Endometrium (tissue), 2 donors: ENCODE results near the gene STAT1.
A peak's percentile ranks its signal among the peaks of the same experiment; 100 is the strongest.

Experiments
- FAIRE-seq: peaks from 2 replicates; lab custom pipeline; 2012; peaks lifted over from hg19 to GRCh38; lab: Jason Lieb, UNC
- donor health status: control.
- donor health status: control.

Gene STAT1

DNA sequence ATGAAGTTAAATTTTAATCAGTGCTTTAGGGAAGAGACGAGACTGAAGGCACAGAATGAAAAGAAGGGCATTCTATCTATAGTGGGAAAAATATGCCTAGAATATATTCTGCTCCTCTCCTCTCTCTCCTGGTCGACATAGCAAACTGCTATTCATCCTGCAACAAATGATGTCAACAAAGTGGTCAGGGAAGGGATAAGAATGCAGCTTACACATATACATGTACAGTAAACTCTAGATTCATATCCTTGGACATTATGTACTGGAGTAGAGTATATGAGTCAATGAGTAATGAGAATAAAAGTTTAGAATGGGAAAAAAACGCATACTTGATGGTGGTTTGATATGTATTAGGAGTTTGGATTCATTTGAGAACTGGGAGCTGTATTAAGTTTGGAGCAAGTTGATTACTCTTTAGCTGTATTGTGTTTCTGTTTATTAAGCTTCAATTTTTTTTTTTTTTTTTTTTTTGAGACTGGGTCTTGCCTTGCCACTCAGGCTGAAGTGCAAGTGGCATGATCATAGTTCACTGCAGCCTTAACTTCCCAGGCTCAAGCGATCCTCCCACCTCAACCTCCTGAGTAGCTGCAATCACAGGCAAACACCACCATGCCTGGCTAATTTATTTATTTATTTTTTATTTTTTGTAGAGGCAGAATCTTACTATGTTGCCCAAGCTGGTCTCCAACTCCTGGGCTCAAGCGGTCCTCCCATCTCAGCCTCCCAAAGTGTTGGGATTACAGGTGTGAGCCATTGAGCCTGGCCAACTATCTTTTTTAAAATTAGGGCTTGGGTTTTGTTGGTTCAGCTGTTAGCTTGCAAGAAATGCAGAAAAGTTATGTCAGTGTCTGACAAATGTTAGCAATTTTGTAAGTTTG, 53.8 kb downstream of the STAT1 start:
- no peak for FAIRE-seq

DNA sequence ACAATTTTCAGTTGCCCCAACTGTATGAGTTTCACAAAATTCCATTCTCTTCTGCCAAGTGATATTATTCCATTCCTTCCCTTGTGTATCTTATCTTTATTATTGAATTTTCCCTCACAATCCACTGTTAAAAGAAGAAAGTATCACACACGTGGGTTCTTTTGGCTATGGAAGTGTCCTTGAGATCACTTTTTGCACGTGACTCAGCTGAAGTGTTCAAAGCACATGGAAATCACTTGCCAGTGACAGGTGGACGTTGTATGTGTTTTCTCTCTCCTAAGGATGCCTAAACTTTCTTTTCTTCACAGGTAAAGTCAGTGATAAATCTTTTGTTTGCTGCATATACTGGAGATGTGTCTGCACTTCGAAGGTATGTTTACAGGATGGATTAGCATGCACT, 60.7 kb downstream of the STAT1 start:
- no peak for FAIRE-seq

DNA sequence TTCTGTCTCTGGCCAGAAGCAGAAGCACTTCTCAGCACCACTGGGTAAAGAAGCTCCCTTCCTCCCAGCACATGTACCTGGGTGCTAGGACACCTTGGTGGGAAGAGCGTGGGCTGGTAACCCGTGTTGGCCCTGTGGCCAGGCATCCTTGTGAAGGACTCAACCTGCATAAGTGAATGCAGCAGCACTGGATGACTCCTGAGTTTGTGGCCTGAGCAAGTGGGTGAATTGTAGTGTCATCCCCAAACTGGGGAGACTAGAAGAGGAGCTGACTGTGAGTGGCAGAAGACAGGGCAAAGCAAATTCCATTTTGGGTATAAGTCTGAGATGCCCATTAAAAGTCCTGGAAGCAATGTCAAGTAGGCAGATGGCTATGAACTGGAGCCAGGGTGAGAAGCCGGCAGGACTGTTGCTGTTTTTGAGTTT, 63.4 kb downstream of the STAT1 start:
- no peak for FAIRE-seq

DNA sequence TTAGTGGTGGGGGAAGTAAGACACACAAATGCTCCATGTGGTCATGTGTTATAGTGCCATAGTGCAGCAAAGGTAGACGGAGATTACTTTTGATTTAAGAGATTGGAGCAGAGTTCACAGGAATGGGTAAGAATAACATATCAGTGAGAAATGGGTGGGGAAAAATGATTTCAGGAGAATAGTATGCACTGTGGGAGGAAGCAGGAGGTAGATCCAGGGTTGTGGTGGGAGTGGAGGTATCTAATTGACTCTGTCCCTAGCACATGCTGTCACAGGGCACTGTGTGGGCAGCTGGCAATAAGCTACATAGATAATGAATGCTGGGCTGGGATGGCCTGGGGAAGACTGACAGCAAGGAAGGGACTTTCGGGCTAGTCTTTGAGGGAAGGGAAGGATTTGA, 65.3 kb downstream of the STAT1 start:
- FAIRE-seq = no peak

DNA sequence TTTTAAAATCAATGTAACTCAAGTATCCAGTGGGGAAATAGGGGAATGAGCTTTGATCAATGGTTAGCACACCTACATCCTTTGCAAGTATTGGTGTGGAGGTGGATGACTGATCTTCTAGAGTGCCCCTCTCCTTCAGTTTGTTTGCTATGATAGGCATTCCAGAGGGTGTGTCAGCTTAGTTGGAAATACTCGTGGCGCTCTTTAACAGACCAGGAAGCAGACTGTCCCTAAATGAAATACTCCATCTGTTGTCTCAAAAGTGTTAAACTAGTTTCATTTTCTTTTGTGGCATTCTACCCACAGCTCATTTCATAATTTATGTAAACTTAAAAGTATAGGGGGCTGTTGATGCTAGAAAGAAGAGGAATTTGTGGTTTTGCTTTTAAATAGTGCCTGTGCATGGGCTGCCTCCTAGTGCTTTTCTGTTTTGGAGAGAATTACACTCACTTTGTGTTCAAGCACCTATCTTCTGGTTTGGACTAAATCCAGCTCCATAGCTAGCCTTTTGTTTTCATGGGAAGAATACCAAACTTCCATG, 66.2 kb downstream of the STAT1 start:
- FAIRE-seq = no peak

DNA sequence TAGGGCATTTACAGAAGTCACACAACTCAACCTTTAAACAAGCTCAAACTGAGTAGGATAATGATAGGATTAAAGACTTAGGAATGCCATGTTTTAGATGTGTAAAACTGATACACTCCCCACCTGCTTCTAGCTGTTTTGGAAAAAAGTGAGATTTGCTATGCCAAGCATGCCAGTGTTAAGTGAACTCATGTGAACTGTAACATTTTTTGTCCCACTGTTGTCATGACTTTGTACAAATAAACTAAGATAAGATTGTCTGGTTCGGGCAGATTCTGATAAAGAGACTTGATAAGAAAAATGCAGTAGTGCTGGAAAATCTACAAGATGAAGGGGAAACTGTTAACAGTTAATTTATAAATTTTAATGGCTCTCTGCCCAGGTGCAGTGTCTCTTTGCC, 66.8 kb downstream of the STAT1 start:
- no peak for FAIRE-seq

DNA sequence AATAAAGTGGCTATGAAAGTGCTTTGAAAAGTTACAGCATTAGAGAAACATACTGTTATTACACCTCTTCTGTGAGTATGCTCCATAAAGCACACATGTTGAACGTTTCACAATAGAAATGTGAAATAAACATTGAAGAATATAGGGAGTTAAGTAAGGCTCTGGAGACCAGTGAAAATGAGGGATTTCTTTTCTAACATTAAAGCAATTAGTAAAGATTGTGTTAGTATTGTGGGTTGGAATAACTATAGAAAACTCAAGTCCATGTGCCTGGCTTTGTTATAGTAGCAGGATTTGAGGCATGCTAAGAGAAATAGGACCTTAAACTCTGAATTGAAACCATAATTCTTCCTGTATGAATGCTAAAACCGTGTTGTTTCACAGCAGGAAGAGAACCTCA, 70.3 kb downstream of the STAT1 start:
- FAIRE-seq = no peak

DNA sequence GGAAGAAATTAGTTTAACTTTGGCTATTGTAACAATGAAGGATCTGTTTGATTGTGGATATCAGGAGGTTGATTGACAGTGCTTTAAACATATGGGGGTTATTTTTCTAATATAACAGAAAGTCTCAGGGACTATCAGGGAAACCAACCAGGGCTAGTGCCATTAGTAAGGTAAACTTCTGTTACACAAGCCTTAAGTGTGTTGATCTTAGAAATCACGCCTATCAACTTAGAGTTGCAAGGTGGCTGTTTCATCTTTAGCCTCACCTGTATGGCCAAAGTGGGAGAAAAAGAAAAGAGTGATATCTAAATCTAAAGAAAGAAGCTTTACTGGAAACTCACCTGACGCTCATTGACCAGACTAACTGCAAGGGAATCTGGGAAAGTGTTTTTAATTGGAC, 71.3 kb downstream of the STAT1 start:
- FAIRE-seq = no peak

DNA sequence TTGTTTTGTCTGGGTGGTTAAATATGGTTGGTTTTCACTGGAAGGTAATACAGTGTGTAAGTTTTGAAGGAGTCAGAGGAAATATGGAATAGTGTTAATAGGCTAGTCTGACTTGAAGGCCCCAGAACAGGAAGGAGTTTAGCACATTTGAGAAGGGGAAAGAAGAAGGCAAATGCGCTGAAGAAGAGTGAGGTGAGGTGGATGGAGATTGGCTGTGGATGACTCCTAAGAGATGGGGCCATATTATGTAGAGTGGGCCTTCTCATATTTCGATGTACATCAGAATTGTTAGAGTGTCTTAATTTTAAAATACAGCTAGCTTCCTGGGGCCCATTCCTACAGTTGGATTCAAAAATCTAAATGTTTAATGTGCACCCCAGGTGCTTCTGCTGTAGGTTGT, 72.4 kb downstream of the STAT1 start:
- no peak for FAIRE-seq

DNA sequence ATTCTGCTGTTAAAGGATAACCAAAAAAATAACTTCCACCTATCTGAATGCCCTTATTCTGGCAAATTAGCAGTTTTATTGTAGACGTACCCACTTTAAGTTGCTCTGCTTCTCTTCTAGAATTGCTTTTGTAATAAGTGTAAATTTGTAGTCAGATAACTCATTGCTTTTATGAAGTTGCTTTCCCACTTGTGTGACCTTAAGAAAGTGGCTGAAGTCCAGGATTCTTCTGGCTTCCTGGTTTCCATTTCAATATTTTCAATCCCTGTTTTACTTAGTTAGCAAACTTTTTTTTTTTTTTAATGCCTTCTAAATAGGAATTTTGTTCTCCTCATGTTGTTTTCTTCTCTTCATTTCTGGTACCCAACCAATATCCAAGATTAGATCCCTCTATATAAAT, 73.5 kb downstream of the STAT1 start:
- FAIRE-seq = peak; percentile 15

DNA sequence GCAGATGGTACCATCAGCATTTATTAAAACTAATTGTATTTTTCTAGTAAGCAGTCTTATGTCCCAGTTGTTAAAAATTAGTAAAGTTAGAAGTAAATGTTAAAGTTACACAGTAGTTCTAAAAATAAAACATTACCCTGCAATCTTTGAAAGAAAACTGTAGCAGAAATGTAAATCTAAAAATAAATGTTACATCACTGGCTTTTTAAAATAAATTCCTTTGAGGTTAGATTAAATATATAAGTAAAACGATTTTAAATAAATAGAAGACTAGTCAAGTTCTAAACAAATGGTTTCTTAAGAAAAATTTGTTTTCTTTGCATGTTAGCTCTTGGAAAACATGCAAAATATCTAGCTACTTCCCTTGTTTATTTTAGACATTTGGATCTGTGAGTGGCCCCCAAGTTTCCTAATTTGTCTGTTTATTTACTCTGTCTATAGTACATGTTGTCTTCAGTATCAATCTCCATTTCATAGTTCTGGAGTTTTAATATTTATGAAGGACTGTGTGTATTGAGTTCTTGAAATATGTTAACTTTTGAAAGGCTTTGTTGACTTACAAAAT, 75.1 kb downstream of the STAT1 start:
- no peak for FAIRE-seq

DNA sequence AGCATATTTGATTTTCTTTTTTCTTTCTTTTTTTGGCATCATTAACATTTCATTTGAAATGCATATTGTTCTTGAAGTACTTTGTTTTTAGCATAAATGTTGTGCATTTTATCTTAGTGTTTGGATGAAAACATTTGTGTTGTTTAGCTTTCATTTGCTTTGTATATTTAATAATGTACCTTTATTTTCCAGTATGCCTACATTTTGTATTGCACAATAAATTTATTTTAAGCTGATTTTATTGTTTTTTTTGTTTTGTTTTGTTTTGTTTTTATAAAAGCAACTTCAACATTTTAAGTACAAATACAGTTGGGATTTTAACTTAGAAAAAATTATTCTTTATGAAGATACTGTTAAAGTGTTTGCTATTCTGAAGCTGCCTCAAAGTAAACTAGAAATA, 78.9 kb downstream of the STAT1 start:
- FAIRE-seq = peak; percentile 92

DNA sequence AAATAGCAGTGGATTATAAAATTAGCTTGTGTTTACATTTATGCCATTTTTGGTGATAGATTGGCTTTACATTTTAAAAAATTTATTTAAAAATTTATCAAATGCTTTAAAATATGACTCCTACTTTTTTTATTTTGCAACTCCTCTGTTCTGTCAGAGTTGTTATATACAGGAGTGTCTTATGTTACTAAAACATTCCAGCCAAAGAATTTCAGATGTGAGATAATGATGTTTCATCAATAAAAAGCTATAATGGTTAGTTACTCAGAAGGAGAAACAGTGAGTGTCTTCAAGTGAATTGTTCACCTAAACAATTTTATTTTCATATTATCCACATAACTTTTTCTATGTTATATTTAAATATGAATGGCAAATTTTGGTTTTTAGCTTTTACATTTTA, 80.6 kb downstream of the STAT1 start:
- no peak for FAIRE-seq

DNA sequence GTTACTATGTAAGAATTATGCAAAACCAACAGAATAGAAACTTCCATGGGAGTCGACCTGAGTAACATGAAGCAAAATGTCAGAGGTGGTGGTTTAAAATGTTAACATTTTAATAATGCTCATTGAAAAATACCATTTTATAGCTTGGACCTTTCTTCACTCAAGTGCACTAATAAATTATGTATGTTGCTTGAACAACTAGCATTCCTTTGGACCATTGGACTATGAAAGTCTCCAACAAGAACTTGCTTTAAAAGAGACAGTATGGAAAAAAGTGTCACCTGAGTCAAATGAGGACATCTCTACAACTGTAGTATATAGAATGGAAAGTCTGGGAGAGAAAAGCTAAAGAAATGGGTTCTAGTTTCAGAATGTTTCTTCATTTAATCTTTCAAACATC, 81.5 kb downstream of the STAT1 start:
- no peak for FAIRE-seq

DNA sequence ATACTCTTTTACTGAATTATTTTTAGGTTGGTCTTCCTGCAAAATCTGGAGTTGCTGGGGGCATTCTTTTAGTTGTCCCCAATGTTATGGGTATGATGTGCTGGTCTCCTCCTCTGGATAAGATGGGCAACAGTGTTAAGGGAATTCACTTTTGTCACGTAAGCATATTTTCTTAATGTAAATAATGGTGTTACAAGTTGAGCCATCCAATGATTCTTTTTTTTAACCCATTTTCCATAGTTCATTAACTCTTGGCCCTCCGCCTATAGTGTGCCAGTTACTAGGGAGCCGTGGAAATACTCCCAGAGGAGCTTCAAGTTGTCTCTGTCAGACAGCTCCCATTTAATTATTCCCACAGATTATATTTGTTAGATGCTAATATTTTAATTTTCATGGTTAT, 83.6 kb downstream of the STAT1 start:
- FAIRE-seq = no peak

DNA sequence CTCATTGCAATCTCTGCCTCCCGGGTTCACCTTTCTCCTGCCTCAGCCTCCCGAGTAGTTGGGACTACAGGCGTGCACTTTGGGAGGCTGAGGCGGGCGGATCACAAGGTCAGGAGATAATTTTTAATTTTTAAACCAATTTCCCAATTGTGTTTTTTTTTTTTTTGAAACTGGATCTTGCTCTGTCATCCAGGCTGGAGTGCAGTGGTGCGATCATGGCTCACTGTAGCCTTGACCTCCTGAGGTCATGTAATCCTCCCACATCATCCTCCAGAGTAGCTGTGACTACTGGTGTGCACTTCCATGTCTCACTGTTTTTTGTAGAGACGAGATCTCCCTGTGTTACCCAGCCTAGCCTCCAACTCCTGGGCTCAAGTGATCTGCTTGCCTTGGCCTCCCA, 84.1 kb downstream of the STAT1 start:
- no peak for FAIRE-seq

DNA sequence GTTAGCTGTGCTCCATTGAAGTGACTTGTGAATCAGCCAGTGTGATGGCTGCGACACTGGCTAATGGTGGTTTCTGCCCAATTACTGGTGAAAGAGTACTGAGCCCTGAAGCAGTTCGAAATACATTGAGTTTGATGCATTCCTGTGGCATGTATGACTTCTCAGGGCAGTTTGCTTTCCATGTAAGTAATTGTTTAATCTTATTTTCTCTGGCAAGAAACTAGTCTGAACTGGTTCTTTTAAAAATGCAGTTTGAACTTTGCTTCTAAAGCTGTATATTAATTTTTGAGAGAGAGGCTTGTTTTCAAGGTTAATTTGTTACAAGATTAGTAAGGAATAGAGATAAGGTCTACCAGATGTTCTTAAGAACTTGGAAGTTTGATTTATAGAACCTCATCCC, 86.7 kb downstream of the STAT1 start:
- peak; percentile 4 for FAIRE-seq

DNA sequence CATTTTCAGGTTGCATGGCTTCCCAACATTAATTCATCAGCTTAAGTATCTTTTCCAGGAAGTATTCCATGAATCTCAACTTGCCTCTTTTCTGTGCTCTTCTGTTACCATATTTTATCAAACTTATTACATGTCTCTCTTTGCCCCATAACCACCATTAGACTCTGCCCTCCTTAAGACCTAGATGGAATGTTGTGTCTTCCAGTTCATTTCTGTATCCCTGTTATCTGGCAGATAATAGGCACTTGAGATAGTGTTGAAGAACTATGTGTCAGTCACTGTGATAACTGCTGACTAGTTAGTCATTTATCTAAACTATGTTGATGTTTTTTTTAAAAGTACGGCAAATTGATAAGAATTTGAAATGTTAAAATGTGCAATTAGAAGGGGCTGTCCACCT, 91.6 kb downstream of the STAT1 start:
- FAIRE-seq = no peak

DNA sequence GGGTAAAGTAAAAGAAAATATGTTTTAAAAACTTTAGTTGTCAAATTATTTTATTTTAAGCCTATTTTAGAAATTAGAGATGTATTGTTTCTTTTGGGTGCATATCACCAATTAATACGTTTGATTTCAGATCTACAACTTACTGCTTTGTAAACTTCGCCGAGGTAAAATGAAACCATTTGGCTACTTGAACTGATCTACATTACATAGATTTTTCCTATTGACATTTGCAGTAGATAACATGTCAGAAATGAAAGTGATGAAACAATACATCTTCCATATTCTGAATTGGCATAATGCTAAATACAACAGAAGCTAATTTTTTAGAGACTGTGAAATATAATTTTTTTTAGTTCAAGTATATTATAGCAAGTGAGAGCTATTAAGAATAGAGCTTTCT, 93.9 kb downstream of the STAT1 start:
- FAIRE-seq = no peak
